ENCODE results near the gene PKDCC. TPM values are rescaled to one million over a fixed set of nuclear protein-coding genes. Genes with fewer than 3 reads are reported as not detected.

The PKDCC gene
- polyA plus RNA-seq, 3 donors: 323 to 363 (median 341) TPM

- no peak for DNase-seq (ENCODE audit: low read depth in 3 of 3, low spot score in 2 of 3)
Observed at GRCh38 chr2:42102024-42102590, 54.3 kb downstream of the PKDCC start.

GRCh38 chr2:42102591-42103450 lies 55.0 kb downstream of the PKDCC start:
- DNase-seq (ENCODE audit: low read depth in 3 of 3, low spot score in 2 of 3): no peak

- no peak for DNase-seq (ENCODE audit: low read depth in 3 of 3, low spot score in 2 of 3)
Observed at GRCh38 chr2:42103829-42104228, 56.0 kb downstream of the PKDCC start.

GRCh38 chr2:42104621-42105020 lies 56.8 kb downstream of the PKDCC start:
- DNase-seq (ENCODE audit: low read depth in 3 of 3, low spot score in 2 of 3): no peak

- no peak for DNase-seq (ENCODE audit: low read depth in 3 of 3, low spot score in 2 of 3)
Observed at GRCh38 chr2:42105330-42106256, 57.8 kb downstream of the PKDCC start.

- no peak for DNase-seq (ENCODE audit: low read depth in 3 of 3, low spot score in 2 of 3)
Observed at GRCh38 chr2:42106257-42106816, 58.5 kb downstream of the PKDCC start.

- DNase-seq (ENCODE audit: low read depth in 3 of 3, low spot score in 2 of 3): no peak
Observed at GRCh38 chr2:42107249-42108042, 59.6 kb downstream of the PKDCC start.

Other genes with a start within 250 kb of the PKDCC start
- gene EML4, start 121.3 kb downstream of the PKDCC start, polyA plus RNA-seq (ENCODE audit: insufficient read length in 3 of 3): 100 to 1,000 TPM; 110 to 116 (median 111) TPM

Data from right renal cortex interstitium (tissue), 3 donors.